HG02642 (cell line): ENCODE data around the gene PPFIA4.

Source experiments
- ATAC-seq: cut with Tn5 transposase; IDR thresholded peaks from one replicate; pipeline ENCODE4 v1.9.1; 2021; ENCODE audit warnings: mild to moderate bottlenecking; ENCODE audit not compliant: unreplicated experiment, poor library complexity

The PPFIA4 gene

GRCh38 chr1:203096566-203096965 is 70.3 kb downstream of the PPFIA4 start:
- no peak for ATAC-seq

DNA sequence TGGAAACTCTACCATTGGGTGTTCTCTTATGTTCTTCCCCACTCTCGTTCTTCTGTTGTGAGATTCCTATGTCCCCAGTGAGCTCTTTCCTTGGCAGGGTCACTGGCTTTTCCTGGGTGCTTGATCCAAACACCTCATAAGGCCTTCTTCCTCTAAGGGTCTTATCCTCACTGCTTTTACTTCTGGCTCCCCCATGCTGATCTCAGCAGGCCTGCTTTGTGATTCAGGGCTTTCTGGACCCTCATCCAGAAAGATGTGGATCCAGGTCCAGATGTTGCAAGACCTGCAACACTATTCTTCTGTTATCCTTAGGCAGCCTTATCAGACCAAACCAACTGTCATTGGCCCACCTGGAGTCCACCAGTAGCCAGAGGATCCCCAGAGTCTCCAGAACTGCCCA is 70.7 kb downstream of the PPFIA4 start:
- no peak for ATAC-seq

DNA sequence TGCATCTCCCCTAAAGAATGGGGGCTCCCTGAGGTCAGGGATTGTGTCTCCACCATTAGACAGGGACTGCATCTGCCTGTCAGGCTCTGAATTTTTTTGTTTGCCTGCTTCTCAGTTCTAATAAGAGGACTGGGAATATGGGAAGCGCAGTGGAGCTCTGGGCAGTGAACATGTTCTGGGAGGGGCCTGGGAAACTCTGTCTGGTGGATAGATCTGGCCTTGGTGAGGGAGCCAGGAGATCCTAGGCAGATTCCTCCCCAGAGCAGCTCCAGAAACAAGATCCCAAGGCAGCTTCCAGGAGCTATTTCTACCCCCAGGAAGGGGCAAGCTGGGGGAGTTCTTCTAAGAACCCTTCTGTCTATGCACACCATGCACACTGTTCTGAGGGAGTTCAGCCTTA is 72.2 kb downstream of the PPFIA4 start:
- no peak for ATAC-seq

DNA sequence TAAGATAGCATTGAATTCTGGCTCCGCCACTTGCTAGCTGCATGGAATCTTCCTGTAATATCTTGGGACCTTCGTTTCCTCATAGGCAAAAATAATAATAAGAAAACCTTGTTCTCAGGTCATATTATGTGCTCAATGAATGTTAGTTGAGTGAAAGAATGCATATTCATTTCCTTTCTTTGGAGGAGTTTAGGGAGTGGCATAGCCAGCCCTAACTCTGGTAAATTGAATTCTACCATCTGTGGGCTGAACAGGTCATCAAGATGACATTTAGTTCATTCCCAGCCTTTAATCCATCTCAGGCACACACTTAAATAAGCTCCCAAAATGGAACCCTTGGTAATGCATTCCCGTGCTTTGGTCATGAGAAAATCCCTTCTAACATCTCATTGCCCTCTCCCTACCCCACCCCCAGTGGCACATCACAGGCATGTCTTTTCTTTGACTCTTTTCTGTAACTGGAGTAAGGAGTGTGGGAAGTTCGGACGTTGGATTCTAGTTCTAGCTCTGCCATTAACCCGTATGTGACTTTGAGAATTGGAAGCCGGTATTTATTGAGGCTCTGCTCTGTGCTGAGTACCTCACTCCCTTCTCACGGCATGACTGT is 72.7 kb downstream of the PPFIA4 start:
- ATAC-seq = no peak

DNA sequence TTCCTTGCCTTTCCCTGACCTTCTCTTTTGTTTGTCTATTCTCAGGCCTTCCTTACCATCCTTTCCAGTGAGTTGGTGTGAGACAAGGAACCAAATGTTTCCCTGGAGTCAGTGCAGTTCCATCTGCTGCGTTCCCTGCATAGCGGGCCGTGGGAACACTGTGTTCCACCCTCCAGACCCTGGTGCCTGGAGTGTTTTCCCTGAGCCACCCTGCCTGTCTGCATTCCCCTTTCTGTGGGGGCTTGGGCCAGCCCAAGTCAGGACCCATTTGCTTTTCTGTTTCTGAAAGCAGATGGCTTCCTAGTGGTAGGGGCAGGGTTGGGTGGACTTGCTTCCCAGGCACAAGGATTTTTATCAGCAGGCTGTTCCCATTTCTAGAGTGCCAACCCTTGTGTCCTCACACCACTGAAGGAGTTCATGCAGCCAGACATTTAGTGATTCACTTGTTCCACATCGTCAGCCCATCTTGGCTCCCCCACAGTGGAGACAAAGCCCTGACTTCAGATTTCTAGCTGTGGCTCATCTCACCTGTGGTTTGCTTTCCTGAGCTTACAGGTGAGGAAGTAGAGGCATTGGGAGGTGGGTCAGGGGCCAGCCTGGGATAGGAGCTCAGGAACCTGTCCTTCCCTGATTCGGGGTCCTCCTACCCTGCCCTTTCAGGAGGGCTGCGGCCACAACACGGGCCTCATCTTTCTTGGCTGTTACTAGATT is 73.7 kb downstream of the PPFIA4 start:
- ATAC-seq = no peak

GRCh38 chr1:203100516-203100869 is 74.2 kb downstream of the PPFIA4 start:
- no peak for ATAC-seq

GRCh38 chr1:203101813-203102634 is 75.7 kb downstream of the PPFIA4 start:
- no peak for ATAC-seq

- no peak for ATAC-seq
Observed at GRCh38 chr1:203103216-203103615, 76.9 kb downstream of the PPFIA4 start.

DNA sequence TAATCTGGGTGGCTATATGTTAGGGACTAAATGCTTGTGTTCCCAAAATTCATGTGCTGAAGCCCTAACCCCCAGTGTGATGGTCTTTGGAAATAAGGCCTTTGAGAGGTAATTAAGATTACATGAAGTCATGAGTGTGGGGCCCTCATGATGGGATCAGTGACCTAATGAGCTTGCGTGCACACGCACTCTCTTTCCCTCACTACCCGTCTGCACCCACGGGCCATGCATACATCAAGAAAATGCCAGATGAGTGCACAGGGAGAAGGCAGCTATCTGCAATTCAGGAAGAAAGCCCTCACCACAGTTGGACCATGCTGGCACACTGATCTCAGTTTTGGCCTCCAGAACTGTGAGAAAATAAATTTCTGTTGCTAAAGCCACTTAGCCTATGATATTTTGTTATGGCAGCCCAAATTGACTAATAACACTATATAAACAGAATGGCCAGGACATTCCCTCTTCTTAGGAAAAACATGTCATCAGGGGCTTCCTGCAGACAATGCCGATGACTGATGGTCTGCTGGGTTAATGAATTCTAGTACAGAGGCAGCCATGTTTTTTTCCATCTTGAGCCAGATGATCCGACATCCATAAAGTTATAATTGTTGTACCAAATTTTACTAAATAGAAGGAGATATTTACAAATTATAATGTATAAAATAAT is 77.7 kb downstream of the PPFIA4 start:
- ATAC-seq = no peak

GRCh38 chr1:203104789-203105390 is 78.6 kb downstream of the PPFIA4 start:
- no peak for ATAC-seq

GRCh38 chr1:203112475-203112874 is 86.2 kb downstream of the PPFIA4 start:
- ATAC-seq = no peak

GRCh38 chr1:203113308-203113707 is 87.0 kb downstream of the PPFIA4 start:
- no peak for ATAC-seq

DNA sequence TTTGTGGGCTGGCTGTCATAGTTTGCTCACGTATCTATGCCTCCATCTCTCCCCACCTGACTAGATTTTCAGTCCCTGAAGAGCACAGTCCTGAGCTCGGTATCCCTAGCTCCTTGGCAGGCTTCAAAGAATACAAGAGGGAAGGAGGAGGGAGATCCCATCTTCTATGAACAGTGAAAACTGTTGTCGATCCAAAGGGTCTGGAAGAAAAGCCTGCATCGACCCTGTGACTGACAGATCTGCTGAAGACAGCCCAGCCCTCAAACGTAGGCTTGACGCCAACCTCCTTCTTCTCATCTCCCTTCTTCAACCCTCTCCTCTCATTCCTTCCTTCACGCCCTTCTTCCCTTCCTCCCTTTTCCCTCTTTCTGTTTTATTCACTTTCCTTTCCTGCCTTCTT is 87.9 kb downstream of the PPFIA4 start:
- no peak for ATAC-seq

- no peak for ATAC-seq
Observed at GRCh38 chr1:203116091-203116820, 90.0 kb downstream of the PPFIA4 start.

DNA sequence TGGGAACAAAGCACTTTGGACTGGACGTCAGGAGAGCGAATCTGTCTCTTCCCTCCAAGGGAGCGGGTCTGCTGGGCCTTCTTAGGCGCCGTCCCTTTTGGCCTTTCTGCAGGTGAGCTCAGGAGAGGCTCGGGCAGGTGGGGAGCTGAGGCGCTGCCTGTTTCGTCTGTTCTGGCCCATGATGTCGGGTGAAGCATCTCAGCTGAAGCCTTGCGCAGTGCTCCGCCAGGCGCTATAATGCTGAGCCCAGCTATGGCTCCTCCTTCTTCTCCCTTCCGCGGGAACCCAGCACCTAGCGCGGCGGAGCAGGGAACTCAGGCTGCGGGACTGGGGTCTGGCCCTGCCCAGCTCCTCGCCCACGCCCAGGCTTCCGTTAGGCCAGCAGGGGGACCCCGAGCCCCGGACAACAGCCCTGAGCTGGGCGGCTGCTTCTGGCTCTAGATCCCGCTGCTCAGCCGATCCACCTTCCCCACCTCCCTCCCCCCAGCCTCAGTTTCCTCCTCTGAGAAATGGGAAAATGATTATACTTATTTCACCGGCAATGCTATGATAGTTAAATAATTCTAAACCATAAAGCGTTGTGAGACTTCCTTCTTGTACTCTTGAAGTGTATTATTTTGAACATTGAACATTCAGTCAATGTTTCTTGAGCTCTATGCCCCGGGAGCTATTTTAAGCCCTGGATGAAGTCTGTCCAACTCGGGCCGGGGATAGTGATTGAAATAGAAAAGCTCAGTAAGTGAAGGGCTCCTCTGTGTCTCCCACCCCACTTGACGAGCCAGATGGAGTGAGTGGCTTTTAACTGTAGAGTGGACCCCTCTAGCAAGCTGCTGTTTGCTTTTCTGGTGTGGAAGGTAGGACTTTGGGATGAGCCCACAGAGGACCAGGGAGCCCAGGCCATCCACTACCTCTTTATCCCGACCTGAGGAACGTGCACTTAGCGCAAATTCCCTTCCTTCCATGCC is 91.6 kb downstream of the PPFIA4 start:
- no peak for ATAC-seq

- no peak for ATAC-seq
Observed at GRCh38 chr1:203120325-203121153, 94.2 kb downstream of the PPFIA4 start.

DNA sequence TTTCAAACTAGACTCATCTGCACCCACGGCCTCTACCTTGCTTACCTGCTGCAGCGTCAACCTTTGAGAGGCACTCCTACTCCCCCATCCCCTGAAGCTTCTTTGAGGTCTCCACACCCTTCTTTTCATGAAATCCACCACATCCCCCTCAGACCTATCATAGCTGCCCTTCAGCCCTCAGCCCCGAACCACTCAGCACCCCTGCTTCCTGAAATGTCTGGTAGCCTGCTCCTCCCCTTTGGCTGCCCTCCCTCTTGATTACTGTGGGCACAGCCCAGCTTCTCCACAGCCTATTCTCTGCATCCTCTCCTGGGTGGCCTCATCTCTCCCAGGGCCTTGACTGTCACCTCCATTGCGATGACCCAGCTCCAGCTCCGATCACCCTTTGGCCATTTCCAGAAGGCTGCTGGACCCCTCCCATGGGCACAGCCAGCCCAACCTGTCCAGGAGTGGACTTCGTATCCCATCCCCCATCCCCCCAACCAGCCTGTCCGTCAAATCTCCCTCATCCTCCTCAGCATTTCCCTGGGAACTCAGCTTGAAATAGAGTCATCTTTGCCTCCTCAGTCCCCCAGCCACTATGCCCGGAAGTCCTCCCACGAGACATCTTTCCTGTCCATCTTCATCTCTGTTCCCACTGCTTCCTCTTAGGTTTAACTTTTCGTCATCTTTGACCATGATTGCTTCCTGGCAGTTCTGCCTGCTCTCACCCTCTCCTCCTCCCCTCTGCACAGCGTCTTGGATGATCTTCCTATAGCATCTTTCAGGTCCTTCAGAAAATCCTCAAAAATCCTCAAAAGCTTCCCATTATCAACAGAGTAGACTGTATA is 95.1 kb downstream of the PPFIA4 start:
- ATAC-seq = no peak
